Measurements from ENCODE around the gene TNFRSF1A.

- TF ChIP-seq CTCF (IDR thresholded peaks at IDR 0.05) (no peak), POLR2A (IDR thresholded peaks at IDR 0.05) (no peak), EP300 (IDR thresholded peaks at IDR 0.05; ENCODE audit: low read depth) (no peak)
Measured at GRCh38 chr12:6317693-6318439, 24.0 kb downstream of the TNFRSF1A start.

All from transverse colon (tissue), 3 donors.